Measurements from ENCODE around the gene DSG3.
"Not testable (repeated sequence)": the region's sequence is repeated elsewhere in the genome, so short reads cannot be mapped to it uniquely, and the experiment has no call there.

DSG3 gene

DNA sequence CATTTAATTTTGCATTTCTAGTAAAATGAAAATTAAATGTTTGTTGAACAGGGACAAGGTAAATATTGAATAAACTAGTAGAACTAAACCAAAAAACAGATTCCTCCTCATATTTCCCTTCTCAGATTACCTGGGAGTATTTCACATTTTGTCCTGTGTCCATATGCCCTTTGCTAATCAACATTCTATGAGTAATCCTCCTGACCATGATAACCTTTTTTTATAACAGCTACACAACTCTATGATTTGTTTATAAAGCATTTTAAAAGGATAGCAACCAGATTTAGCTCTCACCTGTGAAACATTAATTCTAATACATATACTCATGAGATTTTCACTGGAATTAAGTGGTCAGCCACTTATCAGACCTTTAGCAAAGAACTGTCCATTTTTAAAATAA is 43.3 kb downstream of the DSG3 start:
- no peak for DNase-seq

DNA sequence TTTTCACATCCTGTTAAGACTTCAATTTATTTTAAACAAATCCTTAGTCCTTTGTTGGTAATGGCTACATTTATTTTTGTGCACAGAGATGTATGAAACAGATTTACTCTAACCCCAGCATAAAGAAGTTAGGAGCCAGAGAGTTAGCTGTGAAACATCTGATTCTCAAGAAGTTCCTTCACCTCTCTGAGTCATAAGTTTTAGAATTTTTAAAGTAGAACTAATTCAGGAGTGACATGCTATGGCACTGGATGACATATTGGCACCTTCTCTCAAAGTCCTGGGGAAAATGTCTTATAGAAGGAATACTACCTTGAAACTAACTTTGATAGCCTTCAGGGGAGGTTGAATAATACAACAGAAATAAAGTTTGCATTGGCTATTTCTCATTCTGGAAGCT is 44.0 kb downstream of the DSG3 start:
- DNase-seq: no peak

DNA sequence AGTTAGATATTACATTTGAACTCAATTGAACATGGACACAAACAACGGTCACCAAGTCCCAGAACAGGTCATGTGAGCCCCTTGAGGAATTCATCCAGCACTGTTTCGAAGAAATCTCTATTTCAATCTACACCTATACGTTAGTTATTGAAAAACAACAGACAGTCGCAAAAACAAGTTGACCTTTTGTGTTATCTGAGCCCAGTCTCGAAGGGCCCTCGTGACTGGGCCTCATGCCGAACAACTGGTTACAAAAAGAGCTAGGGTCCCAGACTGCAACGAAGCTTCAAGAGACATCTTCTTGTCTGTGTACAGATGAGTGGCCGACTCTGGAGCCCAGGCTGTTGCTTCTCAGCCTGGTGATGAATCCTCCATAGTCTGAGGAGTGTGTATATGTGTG is 45.1 kb downstream of the DSG3 start:
- no peak for DNase-seq

DNA sequence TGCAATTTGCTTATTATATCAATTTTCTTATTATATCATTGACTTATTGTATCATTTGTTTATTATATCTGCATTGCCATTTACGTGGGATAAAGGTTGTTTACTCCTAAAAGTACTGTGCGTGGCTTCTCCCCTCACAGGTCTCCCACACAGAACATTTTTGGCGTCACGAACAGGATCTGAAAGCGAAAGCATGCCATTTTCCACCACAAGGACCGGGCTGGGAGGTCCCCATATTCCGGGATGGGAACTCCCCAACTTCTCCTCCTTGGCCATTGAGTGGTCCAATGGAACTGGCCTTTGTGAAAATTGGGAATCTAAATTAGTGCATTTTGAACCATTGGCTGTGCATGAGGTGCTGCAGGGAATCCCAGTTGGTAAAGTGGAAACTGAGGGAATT is 45.6 kb downstream of the DSG3 start:
- DNase-seq: no peak

DNA sequence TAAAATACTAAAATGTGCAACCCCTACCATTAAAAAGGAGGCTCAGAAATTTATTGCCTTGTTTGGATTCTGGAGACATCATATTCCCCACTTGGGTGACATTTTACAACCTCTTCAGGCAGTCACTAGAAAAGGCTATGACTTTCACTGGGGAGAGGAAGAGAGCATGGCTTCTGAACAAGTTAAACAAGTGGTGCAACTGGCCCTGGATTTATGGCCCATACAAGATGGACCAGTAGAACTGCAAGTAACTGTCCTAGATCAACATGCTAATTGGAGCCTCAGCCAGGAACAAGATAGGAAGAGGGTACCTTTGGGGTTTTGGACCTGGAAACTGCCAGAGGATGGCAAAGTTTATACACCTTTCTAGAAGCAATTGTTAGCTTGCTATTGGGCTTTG is 46.4 kb downstream of the DSG3 start:
- no peak for DNase-seq

DNA sequence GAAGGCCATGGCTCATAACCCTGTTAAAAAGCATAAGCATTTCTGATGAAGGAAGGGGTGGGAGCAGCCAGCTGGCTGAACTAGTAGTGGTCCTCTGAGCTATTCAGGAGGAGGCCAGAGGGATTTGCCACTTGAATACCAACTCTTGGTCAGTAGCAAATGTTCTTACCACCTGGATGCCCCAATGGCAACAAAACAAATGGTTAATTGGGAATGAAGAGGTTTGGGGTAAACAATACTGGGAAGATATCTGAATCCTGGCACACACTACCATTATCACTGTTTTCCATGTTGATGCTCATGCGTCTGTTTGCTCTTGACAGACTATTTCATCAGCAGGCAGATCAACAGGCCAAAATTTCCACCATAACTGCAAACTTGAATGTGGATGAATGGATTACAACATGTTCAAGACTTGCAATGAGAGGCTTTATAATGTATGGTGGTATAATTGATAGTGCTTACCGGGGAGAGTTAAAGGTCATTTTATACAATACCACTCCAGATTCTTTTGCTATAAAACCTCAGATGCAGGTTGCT is 47.2 kb downstream of the DSG3 start:
- not testable (repeated sequence) for DNase-seq

DNA sequence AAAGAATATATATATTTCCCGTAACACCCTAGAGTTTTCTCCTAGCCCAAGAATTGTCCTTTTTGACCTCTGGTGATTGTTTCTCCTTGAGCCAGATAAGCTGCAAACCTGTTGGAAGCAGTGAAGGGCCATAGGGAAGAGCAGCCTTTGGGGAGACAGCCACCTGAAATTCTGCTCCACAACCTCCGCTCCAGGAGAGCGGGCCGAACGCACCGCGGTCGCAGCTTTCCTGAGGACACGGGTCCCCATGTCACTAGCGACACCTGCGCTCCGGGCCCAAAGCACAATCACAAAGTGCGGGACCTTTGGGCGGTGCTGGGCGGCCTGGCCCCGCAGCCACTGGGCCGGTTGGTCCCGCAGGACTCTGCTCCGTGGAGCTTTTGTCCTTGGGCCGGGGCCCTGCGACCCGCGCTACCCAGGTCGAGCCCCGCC is 49.9 kb downstream of the DSG3 start:
- DNase-seq: no peak

DNA sequence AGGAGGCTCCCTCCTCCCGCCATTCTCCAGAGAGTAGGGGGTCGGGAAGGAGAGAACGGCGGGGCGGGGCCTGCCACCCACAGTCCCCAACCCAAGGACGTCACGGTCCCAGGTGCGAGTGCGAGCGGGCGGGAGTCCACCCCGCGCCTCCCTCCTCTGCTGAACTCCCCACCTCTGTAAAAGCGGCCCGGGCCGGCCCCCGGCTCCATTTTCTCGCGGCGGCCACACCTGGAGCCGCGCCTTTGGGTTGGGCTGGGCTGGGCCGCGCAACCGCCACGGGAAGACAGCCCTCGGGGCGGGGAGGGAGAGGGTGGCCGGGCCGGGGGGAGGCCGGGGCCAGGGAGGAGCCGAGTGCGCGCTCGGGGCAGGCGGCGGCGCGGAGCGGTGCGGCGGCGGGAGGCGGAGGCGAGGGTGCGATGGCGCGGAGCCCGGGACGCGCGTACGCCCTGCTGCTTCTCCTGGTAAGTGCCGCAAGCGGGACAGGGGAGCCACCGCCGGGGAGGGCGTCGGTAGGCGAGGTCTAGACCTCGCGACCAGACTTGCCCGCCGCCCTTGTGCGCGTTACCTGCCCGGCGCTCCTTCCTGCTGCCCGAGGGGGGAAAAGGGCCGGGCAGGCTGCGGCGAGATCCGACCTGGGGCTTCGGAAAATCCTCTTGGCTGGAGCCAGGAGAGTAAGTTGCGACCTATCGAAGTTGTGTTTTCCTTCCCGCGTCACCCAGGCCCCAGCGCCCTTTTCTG is 50.5 kb downstream of the DSG3 start, which contains the start of gene DSG2:
DSG2 (plus strand) TSS at position 342 of the 738 bp plus-strand sequence; CDS start at position 417, 75 bp downstream.
- DNase-seq: peak in 8 of 56 donors; percentile 1 to 38 (median 26)

DNA sequence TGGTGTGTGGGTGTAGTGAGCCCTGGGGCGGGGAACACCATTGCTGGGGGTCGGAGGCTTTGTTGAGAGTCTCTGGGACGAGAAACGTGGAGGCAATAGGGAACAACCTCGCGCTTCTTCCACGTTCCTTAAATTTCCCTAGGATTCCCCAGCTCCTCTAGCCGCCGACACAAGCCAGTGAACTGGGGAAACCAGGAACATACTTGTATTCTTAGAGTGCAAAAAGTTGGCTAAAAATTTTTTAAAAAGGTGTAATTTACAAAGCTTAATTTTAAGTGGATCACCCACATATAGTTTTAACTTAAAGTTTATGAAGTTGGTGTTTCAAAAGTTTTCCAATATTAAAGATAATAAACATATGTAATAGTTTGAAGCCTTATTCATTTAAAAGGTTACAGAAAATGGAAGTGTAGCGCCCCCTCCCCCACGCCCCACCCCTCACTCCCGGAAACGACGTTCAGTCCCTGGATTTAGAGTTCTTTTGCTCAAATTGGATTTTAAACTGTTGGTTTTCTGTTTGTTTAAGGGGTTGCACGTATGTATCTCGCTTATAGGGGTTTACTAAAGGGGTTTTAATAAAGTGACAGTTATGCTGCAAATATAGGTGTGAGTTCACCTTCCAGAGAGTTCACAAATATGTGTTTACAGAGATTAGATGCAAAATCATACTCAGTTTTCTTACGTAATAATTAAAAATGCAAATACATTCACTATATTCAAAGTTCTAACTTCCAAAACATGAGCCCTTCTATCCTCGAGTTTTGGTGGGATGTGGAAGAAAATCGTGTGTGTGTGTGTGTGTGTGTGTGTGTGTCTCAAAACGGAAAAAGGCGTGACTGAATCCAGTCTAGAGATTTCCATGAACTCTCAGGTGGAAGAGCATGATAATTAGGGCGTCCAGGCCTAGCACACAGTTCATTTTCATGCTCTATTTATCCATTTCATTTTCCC is 51.3 kb downstream of the DSG3 start:
- no peak for DNase-seq

DNA sequence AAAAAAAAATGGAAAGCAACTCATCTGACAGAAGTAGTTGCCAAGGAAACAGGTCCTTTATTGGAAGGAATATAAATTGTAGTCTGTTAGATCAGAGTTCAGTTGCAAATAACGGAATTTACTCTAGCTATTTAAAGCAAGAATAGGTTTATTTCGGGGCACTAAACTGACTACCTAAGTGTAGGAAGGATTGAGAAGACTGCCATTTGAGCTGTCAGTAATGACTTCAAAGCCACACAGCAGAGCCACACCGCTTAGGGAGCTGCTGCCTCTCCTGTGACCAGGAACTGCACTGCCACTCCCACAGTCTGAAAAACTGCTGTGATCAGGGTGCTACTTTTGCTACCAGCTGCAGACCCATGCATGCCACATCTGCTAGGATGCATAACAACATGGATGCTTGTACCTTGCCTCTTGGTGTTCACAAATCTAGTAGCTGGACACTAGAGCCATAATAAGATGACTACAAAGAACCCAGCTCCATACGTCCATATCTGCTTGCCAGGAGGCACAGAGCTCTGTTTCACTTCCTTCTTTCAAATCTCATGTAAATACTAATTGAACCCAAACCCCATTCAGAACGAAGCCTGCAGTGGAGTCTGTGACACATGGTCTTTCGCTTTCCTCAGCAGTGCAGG is 52.6 kb downstream of the DSG3 start:
- no peak for DNase-seq

DNA sequence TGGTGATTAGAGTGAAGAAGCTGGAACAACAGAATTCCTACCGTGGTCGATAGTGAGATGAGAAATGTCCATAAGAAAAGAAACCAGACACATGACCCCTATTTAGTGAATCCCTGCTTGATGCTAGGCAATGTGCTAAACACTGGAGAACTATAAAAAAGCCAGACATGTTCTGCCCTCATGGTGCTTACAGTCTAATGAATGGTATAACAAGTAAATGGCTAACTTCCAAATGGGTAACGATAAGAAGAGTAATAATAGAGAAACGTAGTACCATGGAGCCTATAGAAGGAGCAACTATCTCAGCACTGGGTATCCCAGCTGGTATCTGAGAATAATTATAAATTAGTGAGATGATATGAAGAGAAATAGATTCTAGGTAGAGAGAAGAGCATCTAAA is 55.5 kb downstream of the DSG3 start:
- DNase-seq: no peak

DNA sequence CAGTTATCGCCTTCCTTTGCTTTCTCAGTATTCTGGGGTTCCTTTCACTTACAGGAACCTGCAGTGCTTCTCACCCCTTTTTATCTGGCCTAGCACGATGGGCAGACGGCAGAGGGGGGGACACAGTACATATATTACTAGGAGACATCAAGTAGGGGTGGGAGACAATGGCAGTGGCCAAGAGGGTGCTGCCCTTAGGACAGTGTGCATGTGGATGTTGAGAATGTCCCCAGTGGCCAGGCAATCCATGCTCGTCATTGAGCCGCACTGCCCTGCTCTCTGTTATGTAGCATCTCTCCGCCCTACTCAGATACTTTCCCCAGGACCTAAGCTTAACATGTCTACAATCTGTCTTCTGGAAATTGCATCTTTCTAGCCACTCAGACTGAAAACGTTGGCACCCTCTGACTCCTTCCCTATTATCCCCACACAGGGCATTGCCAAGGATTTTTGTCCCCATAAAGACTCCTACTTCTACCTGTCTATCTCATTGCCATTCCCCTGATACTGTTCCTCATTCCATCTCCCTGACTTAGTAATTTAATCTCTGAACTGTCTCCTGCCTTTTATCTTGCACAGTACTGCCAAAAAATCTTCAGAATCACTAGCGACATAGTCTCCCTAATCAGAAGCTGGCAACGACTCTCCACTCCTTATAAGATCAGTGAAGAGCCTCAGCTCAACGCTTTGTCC is 57.1 kb downstream of the DSG3 start:
- no peak for DNase-seq

DNA sequence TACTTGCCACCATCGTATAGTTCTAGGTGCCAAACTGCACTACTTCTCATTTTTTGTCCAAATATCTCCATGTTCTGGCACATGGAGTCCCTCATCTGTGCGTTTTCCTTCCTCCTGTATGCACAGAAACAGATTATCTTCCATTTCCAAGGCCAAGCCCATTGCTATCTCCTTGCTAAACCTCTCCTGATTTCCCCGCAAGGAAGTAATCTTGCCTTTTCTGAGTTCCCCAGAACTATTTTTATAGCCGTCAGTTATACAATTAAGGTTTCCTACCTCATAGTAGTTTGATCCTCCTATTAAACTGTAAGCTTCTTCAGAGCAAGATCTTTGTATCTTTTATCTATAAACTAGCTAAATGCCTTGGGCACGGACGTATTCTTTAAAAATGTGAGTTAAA is 57.6 kb downstream of the DSG3 start:
- DNase-seq: no peak

DNA sequence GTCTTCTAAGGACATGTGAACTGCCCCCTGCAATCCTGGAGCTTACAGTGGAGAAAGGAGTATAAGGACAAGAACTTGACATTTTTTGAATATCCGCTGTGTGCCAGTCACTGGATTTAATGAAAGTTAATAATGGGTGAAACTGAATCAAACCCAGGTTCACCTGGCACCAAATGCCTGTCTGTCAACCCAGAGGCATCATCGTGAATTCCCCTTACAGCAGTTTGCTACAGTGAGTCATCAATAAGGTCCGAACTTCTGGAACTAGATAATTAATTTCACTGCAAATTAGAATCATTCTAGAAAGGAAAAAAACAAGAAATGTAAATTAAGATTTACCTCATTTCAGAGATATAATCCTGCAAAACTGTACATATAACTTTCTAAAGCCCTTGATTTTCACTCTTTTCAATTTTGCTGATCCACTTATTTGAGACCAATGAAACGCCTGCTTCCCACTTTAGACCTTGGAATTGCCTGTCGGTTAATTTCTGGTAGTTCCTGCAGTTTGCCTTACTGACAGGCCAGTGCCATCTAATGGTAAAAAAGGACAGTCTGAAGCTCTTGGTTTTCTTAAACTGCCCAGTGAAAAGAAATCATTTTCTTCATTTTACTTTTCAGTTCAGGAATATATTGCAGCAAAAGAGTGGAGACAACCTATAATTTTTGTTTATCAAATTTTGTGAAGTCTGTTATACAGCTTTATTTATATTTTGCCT is 58.6 kb downstream of the DSG3 start:
- DNase-seq: no peak

DNA sequence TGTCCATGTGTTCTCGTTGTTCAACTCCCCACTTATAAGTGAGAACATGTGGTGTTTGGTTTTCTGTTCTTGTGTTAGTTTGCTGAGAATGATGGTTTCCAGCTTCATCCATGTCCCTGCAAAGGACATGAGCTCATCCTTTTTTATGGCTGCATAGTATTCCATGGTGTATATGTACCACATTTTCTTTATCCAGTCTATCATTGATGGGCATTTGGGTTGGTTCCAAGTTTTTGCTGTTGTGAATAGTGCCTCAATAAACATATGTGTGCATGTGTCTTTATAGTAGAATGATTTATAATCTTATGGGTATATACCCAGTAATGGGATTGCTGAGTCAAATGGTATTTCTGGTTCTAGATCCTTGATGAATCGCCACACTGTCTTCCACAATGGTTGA is 59.6 kb downstream of the DSG3 start:
- DNase-seq: not testable (repeated sequence)

DNA sequence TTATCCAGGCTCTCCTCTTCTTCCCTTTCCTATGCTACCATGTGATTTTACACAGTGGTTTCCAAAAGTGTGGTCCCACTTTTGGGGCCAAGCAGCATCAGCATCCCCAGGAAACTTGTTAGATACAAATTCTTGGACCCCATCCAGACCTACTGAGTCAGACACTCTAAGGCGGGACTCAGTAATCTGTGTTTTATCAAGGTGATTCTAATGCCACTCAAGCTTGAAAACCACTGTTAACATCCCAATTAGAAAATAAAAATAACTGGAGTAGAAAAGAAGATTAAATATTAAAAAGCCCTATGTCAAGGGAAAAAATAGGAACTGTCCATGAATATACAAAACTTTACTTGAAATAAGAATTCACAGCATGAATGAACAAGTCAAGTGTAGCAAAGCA is 61.2 kb downstream of the DSG3 start:
- no peak for DNase-seq

DNA sequence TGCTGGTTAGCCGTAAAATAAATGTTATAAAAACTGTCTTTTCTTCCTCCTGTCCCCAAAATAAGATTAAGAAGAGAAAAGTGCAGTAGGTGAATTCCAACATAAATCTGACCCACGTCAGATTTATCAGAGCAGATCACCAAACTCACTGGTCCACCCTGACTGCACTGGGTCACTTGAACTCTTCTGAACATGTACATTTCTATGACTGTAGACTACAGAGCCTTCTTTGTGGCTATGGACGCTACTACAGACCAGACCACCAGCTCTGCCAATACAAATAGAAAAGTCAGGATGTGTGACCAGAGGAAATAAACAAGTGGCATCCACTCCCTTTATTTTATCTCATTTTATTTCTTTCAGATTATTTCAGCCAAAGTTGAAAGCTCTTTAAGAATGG is 62.0 kb downstream of the DSG3 start:
- DNase-seq: no peak

DNA sequence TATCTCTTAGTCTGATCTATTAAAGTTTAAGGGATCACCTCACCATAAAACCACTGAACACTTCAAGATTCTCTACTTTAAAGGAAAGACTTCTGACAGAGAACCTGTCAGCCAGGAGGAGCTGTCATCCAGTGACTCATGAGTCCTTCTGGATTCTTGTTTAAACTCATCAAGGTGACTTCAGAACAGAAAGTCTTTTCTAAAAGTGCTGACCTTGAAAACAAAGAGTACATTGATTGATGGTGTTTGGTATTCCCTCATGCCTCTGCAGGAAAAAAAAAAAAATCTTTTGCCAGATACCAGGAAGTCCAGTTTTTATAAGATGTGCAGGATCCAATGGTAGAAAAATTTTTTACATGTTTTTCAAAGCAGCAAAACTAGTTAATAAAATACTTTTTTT is 62.8 kb downstream of the DSG3 start:
- DNase-seq: no peak

DNA sequence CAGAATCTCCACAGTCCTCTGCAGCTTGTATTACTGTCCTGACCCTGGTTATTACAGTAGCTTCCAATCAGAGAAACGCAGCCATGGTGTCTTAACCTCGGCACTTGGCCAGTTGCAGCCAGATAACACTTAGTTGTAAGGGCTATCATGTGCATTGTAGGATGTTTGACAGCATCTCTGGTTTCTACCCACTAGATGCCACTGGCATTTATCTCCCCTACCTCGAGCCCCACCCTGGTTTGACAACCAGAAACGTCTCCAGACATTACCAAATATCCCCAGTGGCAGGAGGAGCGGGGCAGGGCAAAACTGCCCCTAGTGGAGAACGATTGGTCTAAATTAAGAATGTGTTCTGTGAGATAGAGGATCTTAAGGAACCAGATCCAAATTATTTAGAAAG is 63.6 kb downstream of the DSG3 start:
- no peak for DNase-seq

DNA sequence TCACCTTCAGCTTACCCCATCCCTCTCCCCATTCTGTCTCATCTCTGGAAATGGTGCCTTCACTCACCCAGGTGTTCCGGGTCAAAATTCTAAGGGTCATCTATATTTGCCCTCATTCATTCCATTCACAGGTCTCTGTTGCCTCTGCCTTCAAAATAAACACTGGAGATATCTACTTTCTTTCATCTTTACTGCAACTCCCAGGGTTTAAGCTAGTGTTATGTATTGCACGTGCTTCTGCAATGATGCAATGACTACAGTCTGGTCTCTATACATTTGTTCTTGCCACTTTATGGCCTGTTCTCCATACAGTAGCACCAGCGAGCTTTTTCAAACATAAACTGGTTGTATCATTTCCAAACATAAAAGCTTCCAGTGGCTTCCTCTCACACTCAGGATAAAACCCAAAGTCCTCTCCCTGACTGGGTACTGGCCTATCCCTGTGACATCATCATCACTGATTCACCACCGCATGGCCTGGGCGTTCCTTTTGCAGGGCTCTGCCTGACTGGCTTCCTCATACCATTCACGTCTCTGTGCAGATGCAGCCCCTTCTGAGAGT is 64.7 kb downstream of the DSG3 start:
- DNase-seq: no peak
